Gastroesophageal sphincter (tissue), 4 donors: Measurements from ENCODE around the gene CDK17. TPM values are rescaled to one million over a fixed set of nuclear protein-coding genes. Genes with fewer than 3 reads are reported as not detected.
A peak's percentile ranks its signal among the peaks of the same experiment; 100 is the strongest.

Experiments
- ATAC-seq: fragments of 150-250 bp; one replicate; pipeline ENCODE4 v1.9.1; 2016; ENCODE audit warnings: mild to moderate bottlenecking, moderate library complexity
- H3K27ac ChIP-seq, 4 donors: fragments of 200-600 bp; sonication (generic) in 3 of 4; 1 replicate in 3 of 4; 2 replicates in 1 of 4; pipeline ENCODE4 v1.5.1; 2016 to 2019
- H3K27me3 ChIP-seq: fragments of 200-600 bp; sonication (generic); one replicate; pipeline ENCODE4 v1.5.1; 2019
- H3K36me3 ChIP-seq, 2 donors: fragments of 200-600 bp; sonication (generic); one replicate each; pipeline ENCODE4 v1.5.1; 2019; ENCODE audit warnings: control low read depth in 1 of 2
- H3K4me1 ChIP-seq, 3 donors: fragments of 200-600 bp; sonication (generic); 1 replicate in 2 of 3; 2 replicates in 1 of 3; pipeline ENCODE4 v1.5.1; 2016 to 2019; ENCODE audit warnings: control low read depth in 2 of 3
- H3K4me3 ChIP-seq, 2 donors: fragments of 200-600 bp; sonication (generic); one replicate each; pipeline ENCODE4 v1.5.1; 2019; ENCODE audit warnings: mild to moderate bottlenecking in 1 of 2, moderate library complexity in 1 of 2
- H3K9me3 ChIP-seq, 3 donors: fragments of 200-600 bp; sonication (generic); one replicate each; pipeline ENCODE4 v1.5.1; 2017 to 2019; ENCODE audit warnings: control low read depth in 2 of 3
- EP300 ChIP-seq: sonication (generic); formaldehyde crosslinking; IDR thresholded peaks from one replicate; pipeline ENCODE4 v1.6.1; 2017; ENCODE audit warnings: antibody characterized with exemption, mild to moderate bottlenecking
- POLR2A ChIP-seq, 2 donors: fragments of 450-650 bp; IDR thresholded peaks; one replicate each; pipeline ENCODE4 v1.6.1; 2017; ENCODE audit warnings: antibody characterized with exemption in 2 of 2, mild to moderate bottlenecking in 2 of 2, moderate library complexity in 1 of 2
- POLR2AphosphoS5 ChIP-seq: sonication (generic); formaldehyde crosslinking; IDR thresholded peaks from one replicate; pipeline ENCODE4 v1.6.1; 2017; ENCODE audit warnings: antibody characterized with exemption
- WGBS, 2 donors: methylation state at CpG; one replicate each; pipeline ENCODE4 v1.1.5; 2018; ENCODE audit warnings: low coverage in 1 of 2; 5-methylcytosine and 5-hydroxymethylcytosine counted together
- total RNA-seq, 4 donors: library from RNA; depleted of rRNA; stranded (reverse); fragments of >200 nt; gene quantifications; one replicate each; pipeline ENCODE4 v1.1.0, GENCODE V29; 2016
- TF ChIP-seq, protein P1 (sequence below), 4 experiments: fragments of 200-600 bp in 2 of 4; fragments of 450-650 bp in 2 of 4; sonication (generic) in 1 of 4; IDR thresholded peaks; one replicate each; pipeline ENCODE4 v1.5.1; 2017 to 2019; ENCODE audit warnings: antibody characterized with exemption in 4 of 4, mild to moderate bottlenecking in 2 of 4, moderate library complexity in 2 of 4

CDK17 gene
- total RNA-seq, 4 donors from 2014 or later = 54.4 to 77.9 (median 62.9) TPM

DNA sequence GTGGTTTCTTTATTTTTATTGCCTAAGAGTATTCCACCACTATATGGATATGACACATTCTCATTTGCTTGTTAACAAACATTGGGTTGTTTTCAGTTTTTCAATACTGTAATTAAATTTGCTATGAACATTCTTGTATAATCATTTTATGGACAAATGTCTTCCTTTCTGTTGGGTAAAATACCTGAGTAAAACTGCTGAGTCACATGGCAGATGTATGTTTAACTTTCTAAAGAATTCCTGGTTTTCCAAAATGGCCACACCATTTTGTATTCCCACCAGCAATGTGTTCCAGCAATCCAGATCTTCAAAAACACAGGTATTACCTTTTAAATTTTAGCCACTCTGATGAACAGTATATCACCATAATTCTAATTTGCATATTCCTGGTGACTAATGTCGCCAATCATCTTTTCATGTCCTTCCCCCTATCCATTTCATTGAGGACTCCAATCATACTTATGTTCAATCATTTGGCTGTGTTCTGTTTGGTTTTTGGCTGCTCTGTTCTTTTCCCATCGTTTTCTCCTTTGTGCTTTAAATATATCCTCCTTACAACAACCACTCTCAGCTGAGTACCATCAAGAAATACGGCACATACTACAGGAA, 36.0 kb downstream of the CDK17 start:
- Histone ChIP-seq H3K9me3 (no peaks in the 10 kb centered on the region), H3K27me3 (no peaks in the 10 kb centered on the region), H3K4me1 (peaks cover 15 to 93% (median 30%) of the 10 kb centered on the region in 3 donors), H3K36me3 (no peaks in the 10 kb centered on the region), H3K4me3 (no peak overlapping the region), H3K27ac (peak overlapping the region in 3 of 4 donors; percentile 6 to 78 (median 78))
- 67 to 74% methylated on average over 3 of the region's 3 CpGs for WGBS, 2 donors
- no peak for ATAC-seq
- TF ChIP-seq, protein P1, sequence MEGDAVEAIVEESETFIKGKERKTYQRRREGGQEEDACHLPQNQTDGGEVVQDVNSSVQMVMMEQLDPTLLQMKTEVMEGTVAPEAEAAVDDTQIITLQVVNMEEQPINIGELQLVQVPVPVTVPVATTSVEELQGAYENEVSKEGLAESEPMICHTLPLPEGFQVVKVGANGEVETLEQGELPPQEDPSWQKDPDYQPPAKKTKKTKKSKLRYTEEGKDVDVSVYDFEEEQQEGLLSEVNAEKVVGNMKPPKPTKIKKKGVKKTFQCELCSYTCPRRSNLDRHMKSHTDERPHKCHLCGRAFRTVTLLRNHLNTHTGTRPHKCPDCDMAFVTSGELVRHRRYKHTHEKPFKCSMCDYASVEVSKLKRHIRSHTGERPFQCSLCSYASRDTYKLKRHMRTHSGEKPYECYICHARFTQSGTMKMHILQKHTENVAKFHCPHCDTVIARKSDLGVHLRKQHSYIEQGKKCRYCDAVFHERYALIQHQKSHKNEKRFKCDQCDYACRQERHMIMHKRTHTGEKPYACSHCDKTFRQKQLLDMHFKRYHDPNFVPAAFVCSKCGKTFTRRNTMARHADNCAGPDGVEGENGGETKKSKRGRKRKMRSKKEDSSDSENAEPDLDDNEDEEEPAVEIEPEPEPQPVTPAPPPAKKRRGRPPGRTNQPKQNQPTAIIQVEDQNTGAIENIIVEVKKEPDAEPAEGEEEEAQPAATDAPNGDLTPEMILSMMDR (IDR thresholded peaks at IDR 0.05) = no peak
- TF ChIP-seq EP300 (no peak), POLR2AphosphoS5 (no peak), POLR2A (IDR thresholded peaks at IDR 0.05) (no peak)

DNA sequence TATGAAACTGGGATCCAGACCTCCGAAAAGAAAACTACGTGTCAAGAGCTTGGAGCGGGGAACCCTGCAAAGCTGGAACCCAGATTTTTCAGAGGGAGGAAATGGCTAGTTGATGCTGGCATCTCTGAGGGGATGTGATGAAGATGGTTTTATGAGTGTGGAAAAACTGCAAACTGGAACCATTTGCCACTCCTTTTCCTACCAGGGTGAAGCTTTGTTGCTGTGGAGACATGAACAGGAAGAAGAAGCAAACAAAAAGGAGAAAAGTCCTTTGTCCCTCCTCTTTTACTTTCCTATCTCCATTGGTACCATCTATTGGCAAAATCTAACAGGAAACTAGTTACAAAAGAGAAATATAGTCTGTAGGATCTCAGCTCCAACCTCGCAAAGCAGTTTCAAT, 39.2 kb downstream of the CDK17 start:
- WGBS, 2 donors = 64 to 95% methylated on average over 4 of the region's 4 CpGs
- TF ChIP-seq POLR2A (IDR thresholded peaks at IDR 0.05) = no peak
- no peak for TF ChIP-seq EP300
- TF ChIP-seq POLR2AphosphoS5 = no peak
- TF ChIP-seq, protein P1 (IDR thresholded peaks at IDR 0.05) = no peak
- Histone ChIP-seq H3K27me3 (no peaks in the 10 kb centered on the region), H3K4me3 (no peak overlapping the region), H3K36me3 (no peaks in the 10 kb centered on the region), H3K4me1 (peaks cover 0 to 90% (median 16%) of the 10 kb centered on the region in 3 donors), H3K9me3 (no peaks in the 10 kb centered on the region), H3K27ac (peak overlapping the region in 2 of 4 donors; percentile 10 to 22)
- no peak for ATAC-seq

DNA sequence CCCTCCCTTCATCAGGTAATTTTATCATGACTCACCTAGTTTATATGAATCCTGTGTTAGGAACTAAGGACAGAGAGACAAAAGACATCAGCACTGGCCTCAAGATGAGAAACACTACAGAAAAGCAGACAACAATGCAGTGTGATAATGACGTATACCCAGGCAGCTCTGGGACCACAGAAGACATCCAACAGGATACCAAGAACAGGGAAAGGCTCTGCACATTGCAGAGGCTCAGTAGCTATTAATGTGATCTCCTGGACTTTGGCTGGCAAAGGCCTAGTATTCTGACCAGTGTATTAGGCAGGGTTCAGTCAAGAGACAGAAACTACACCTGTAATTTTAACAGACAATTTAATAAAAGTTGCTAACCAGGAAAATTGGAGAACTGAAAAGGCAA, 39.7 kb downstream of the CDK17 start:
- WGBS, 2 donors = 38% methylated on average over 1 of the region's 1 CpG; no CpG with 5 or more reads in 1 of the 2 donors
- no peak for ATAC-seq
- Histone ChIP-seq H3K27me3 (no peaks in the 10 kb centered on the region), H3K4me3 (no peak overlapping the region), H3K4me1 (peaks cover 0 to 90% (median 12%) of the 10 kb centered on the region in 3 donors), H3K27ac (peak overlapping the region in 2 of 4 donors; percentile 10 to 22), H3K9me3 (no peaks in the 10 kb centered on the region), H3K36me3 (no peaks in the 10 kb centered on the region)
- no peak for TF ChIP-seq POLR2AphosphoS5
- no peak for TF ChIP-seq POLR2A (IDR thresholded peaks at IDR 0.05)
- TF ChIP-seq, protein P1 (IDR thresholded peaks at IDR 0.05) = no peak
- no peak for TF ChIP-seq EP300

DNA sequence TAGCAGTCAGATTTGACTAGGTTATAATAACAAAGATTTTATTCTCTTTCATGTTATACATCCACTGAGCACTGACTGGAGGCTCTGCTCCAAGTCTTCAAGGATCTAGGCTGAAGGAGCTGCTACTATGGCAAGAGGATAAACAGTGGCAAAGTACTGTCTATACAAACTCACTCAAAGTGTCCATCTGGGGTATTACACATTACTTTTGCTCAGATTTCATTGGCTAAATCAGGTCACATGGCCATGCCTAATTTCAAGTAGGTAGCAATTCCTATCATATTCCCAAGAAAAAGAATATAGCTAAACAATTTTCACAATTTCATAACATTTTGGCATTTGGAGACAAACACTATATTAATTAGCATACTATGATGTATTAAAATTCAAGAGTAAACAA, 40.9 kb downstream of the CDK17 start:
- no peak for ATAC-seq
- Histone ChIP-seq H3K4me1 (peaks cover 3 to 90% (median 9%) of the 10 kb centered on the region in 3 donors), H3K27ac (no peak overlapping the region), H3K4me3 (no peak overlapping the region), H3K9me3 (no peaks in the 10 kb centered on the region), H3K36me3 (no peaks in the 10 kb centered on the region), H3K27me3 (no peaks in the 10 kb centered on the region)
- TF ChIP-seq POLR2A (IDR thresholded peaks at IDR 0.05) (no peak), EP300 (no peak), POLR2AphosphoS5 (no peak)
- TF ChIP-seq, protein P1 (IDR thresholded peaks at IDR 0.05) = no peak

DNA sequence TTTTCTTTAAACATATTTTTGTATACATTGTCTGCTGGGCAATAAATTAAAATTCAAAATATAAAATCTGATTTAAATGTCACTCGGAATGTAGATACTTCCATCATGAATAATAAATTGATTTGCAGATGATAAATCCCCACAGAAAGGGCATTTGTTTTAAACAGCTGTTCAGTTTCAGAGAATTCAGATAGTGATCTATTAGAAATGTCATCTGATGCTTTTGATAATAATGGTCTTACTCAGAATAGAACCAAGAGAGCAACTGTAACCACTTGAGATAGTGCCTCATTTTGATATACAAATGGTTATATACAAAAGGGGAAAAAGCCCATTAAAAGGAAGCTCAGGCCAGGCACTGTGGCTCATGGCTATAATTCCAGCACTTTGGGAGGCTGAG, 43.4 kb downstream of the CDK17 start:
- H3K4me1 ChIP-seq = peaks cover 17 to 97% (median 27%) of the 10 kb centered on the region in 3 donors
- no peak overlapping the region for H3K27ac ChIP-seq
- no peaks in the 10 kb centered on the region for H3K9me3 ChIP-seq
- ATAC-seq = no peak
- H3K4me3 ChIP-seq = no peak overlapping the region
- no peaks in the 10 kb centered on the region for H3K36me3 ChIP-seq
- TF ChIP-seq, protein P1 (IDR thresholded peaks at IDR 0.05) = no peak
- TF ChIP-seq POLR2AphosphoS5 = no peak
- no peak for TF ChIP-seq POLR2A (IDR thresholded peaks at IDR 0.05)
- 82 to 100% methylated on average over 1 of the region's 1 CpG for WGBS, 2 donors
- H3K27me3 ChIP-seq = no peaks in the 10 kb centered on the region
